Transverse colon (tissue), 3 donors: ENCODE results near the gene CACNA2D1.

Experiments used
- POLR2A ChIP-seq: fragments of 450-650 bp; IDR thresholded peaks from one replicate; pipeline ENCODE4 v1.6.1; 2016; ENCODE audit warnings: antibody characterized with exemption, mild to moderate bottlenecking, moderate library complexity
- TF ChIP-seq, protein P1 (sequence below), 5 experiments: fragments of 200-600 bp in 3 of 5; fragments of 450-650 bp in 2 of 5; sonication (generic) in 3 of 5; IDR thresholded peaks; 1 replicate in 2 of 5; 2 replicates in 3 of 5; pipeline ENCODE4 v1.5.1; 2016 to 2017; ENCODE audit warnings: antibody characterized with exemption in 5 of 5, inconsistent platforms in 3 of 5, mild to moderate bottlenecking in 2 of 5, moderate library complexity in 1 of 5

DNA sequence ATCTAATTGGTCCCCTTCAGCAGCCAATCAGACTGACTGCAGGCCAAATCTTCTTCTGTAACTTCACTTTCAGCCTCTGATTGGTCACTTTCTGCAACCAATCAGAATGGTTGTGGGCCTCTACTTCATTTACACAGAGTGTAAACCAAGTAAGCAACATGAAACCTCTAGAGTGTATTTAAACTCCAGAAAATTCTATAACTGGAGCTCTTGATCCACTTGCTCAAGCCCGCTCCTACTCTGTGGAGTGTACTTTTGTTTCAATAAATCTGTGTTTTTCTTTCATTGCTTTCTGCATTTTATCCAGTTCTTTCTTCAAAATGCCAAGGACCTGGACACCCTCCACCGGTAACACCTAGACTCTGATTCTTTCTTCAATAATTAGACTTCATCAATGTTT is 319.1 kb downstream of the CACNA2D1 start:
- TF ChIP-seq, protein P1, sequence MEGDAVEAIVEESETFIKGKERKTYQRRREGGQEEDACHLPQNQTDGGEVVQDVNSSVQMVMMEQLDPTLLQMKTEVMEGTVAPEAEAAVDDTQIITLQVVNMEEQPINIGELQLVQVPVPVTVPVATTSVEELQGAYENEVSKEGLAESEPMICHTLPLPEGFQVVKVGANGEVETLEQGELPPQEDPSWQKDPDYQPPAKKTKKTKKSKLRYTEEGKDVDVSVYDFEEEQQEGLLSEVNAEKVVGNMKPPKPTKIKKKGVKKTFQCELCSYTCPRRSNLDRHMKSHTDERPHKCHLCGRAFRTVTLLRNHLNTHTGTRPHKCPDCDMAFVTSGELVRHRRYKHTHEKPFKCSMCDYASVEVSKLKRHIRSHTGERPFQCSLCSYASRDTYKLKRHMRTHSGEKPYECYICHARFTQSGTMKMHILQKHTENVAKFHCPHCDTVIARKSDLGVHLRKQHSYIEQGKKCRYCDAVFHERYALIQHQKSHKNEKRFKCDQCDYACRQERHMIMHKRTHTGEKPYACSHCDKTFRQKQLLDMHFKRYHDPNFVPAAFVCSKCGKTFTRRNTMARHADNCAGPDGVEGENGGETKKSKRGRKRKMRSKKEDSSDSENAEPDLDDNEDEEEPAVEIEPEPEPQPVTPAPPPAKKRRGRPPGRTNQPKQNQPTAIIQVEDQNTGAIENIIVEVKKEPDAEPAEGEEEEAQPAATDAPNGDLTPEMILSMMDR (IDR thresholded peaks at IDR 0.05), result no peak
- TF ChIP-seq POLR2A, result no peak
